Liver (tissue), 9 donors: ENCODE measurements around the gene NFAT5. TPM values are rescaled to one million over a fixed set of nuclear protein-coding genes. Genes with fewer than 3 reads are reported as not detected.

ENCODE experiments used
- DNase-seq: peaks from one replicate; pipeline ENCODE4 v3.0.0-alpha.2; 2017; ENCODE audit warnings: low spot score
- H3K27ac ChIP-seq, 2 donors: one replicate each; pipeline ENCODE4 v1.7.0; 2013; ENCODE audit warnings: inconsistent platforms in 2 of 2, low read length in 2 of 2, control low read depth in 1 of 2, low read depth in 1 of 2, mild to moderate bottlenecking in 1 of 2
- H3K27me3 ChIP-seq, 4 donors: one replicate each; pipeline versions ENCODE4 v1.6.1 to v1.7.0; 2013; ENCODE audit warnings: low read length in 3 of 4, inconsistent platforms in 1 of 4, mild to moderate bottlenecking in 1 of 4, moderate library complexity in 1 of 4; ENCODE audit not compliant: control insufficient read depth in 4 of 4, insufficient read depth in 4 of 4
- H3K36me3 ChIP-seq, 4 donors: one replicate each; pipeline versions ENCODE4 v1.6.1 to v1.7.0; 2013; ENCODE audit warnings: low read length in 3 of 4, mild to moderate bottlenecking in 3 of 4, low read depth in 1 of 4, moderate library complexity in 1 of 4; ENCODE audit not compliant: control insufficient read depth in 4 of 4, insufficient read depth in 3 of 4
- H3K4me1 ChIP-seq, 4 donors: one replicate each; pipeline versions ENCODE4 v1.6.1 to v1.7.0; 2013; ENCODE audit warnings: low read length in 3 of 4, mild to moderate bottlenecking in 3 of 4, moderate library complexity in 1 of 4; ENCODE audit not compliant: control insufficient read depth in 4 of 4, insufficient read depth in 4 of 4
- H3K4me3 ChIP-seq, 3 donors: one replicate each; pipeline versions ENCODE4 v1.6.1 to v1.7.0; 2013; ENCODE audit warnings: low read length in 3 of 3, control low read depth in 1 of 3, low read depth in 1 of 3, mild to moderate bottlenecking in 1 of 3
- H3K9ac ChIP-seq, 2 donors: one replicate each; pipeline ENCODE4 v1.7.0; 2013; ENCODE audit warnings: low read length in 2 of 2, mild to moderate bottlenecking in 2 of 2, moderate library complexity in 2 of 2, control low read depth in 1 of 2, low read depth in 1 of 2
- H3K9me3 ChIP-seq, 4 donors: one replicate each; pipeline versions ENCODE4 v1.6.1 to v1.7.0; 2013; ENCODE audit warnings: low read length in 3 of 4; ENCODE audit not compliant: control insufficient read depth in 4 of 4
- ATF3 ChIP-seq: IDR thresholded peaks from 2 replicates; pipeline ENCODE4 v1.6.1; 2016; ENCODE audit warnings: antibody characterized with exemption
- EGR1 ChIP-seq, 2 donors: IDR thresholded peaks; 2 replicates each; pipeline ENCODE4 v1.6.1; 2016 to 2018; ENCODE audit warnings: antibody characterized with exemption in 2 of 2, low read depth in 2 of 2
- FOXA1 ChIP-seq: IDR thresholded peaks from 2 replicates; pipeline ENCODE4 v1.6.1; 2016; ENCODE audit warnings: antibody characterized with exemption
- FOXA2 ChIP-seq: IDR thresholded peaks from 2 replicates; pipeline ENCODE4 v1.6.1; 2016; ENCODE audit warnings: antibody characterized with exemption
- GABPA ChIP-seq, 2 donors: IDR thresholded peaks in 1 of 2; conservative IDR thresholded peaks in 1 of 2; 2 replicates each; pipeline ENCODE4 v1.6.1; 2016; ENCODE audit warnings: antibody characterized with exemption in 2 of 2, mild to moderate bottlenecking in 1 of 2, moderate library complexity in 1 of 2
- HNF4A ChIP-seq, 2 donors: conservative IDR thresholded peaks; 2 replicates each; pipeline ENCODE4 v1.6.1; 2016; ENCODE audit warnings: antibody characterized with exemption in 2 of 2, mild to moderate bottlenecking in 2 of 2
- HNF4G ChIP-seq: IDR thresholded peaks from 2 replicates; pipeline ENCODE4 v1.6.1; 2016; ENCODE audit warnings: antibody characterized with exemption
- JUND ChIP-seq, 2 donors: IDR thresholded peaks; 2 replicates each; pipeline ENCODE4 v1.6.1; 2016; ENCODE audit warnings: antibody characterized with exemption in 2 of 2
- NR2F2 ChIP-seq: IDR thresholded peaks from 2 replicates; pipeline ENCODE4 v1.6.1; 2016; ENCODE audit warnings: antibody characterized with exemption
- RAD21 ChIP-seq, 2 donors: IDR thresholded peaks; 2 replicates each; pipeline ENCODE4 v1.6.1; 2016; ENCODE audit warnings: antibody characterized with exemption in 2 of 2, mild to moderate bottlenecking in 2 of 2
- REST ChIP-seq: IDR thresholded peaks from 2 replicates; pipeline ENCODE4 v1.6.1; 2016; ENCODE audit warnings: antibody characterized with exemption, mild to moderate bottlenecking
- RXRA ChIP-seq, 2 donors: IDR thresholded peaks; 2 replicates each; pipeline ENCODE4 v1.6.1; 2017 to 2018; ENCODE audit warnings: antibody characterized with exemption in 2 of 2, mild to moderate bottlenecking in 1 of 2
- SP1 ChIP-seq: IDR thresholded peaks from 2 replicates; pipeline ENCODE4 v1.6.1; 2018; ENCODE audit warnings: antibody characterized with exemption, mild to moderate bottlenecking
- TAF1 ChIP-seq: conservative IDR thresholded peaks from 2 replicates; pipeline ENCODE4 v1.6.1; 2016; ENCODE audit warnings: antibody characterized with exemption, mild to moderate bottlenecking
- YY1 ChIP-seq: IDR thresholded peaks from 2 replicates; pipeline ENCODE4 v1.6.1; 2016; ENCODE audit warnings: antibody characterized with exemption, mild to moderate bottlenecking
- ZBTB33 ChIP-seq: IDR thresholded peaks from 2 replicates; pipeline ENCODE4 v1.6.1; 2016; ENCODE audit warnings: antibody characterized with exemption
- WGBS: extraction: QIAGEN DNeasy Blood & Tissue Kit; methylation state at CpG from one replicate; pipeline ENCODE4 v1.1.7; 2013; 5-methylcytosine and 5-hydroxymethylcytosine counted together
- polyA plus RNA-seq, 2 donors: library from polyadenylated mRNA; stranded (reverse) in 1 of 2; unstranded in 1 of 2; fragments of 200-250 nt in 1 of 2; fragments of >200 nt in 1 of 2; fragmentation: Nextera tagmentation in 1 of 2; extraction: Ambion mirVana in 1 of 2; gene quantifications; one replicate each; pipeline versions ENCODE4 v1.2.1 to v1.2.3, GENCODE V29; 2013 to 2015
- total RNA-seq, 2 donors: library from RNA; depleted of rRNA; stranded (reverse); fragments of >200 nt; gene quantifications; one replicate each; pipeline ENCODE4 v1.2.3, GENCODE V29; 2014
- TF ChIP-seq, protein P1 (sequence below): fragments of 150-350 bp; IDR thresholded peaks from 2 replicates; pipeline ENCODE4 v1.5.1; 2017; ENCODE audit warnings: improper control_type of control experiment, low read depth, low read length; ENCODE audit not compliant: missing input control
- TF ChIP-seq, protein P2 (sequence below): IDR thresholded peaks from 2 replicates; pipeline ENCODE4 v1.6.1; 2016; ENCODE audit warnings: antibody characterized with exemption
- donor health status: healthy.
- donor health status: healthy.
- donor health status: healthy.
- donor health status: healthy.
- donor health status: healthy.

The NFAT5 gene
- total and polyA plus RNA-seq, 4 donors: 1.5 to 21.0 (median 11.2) TPM

DNA sequence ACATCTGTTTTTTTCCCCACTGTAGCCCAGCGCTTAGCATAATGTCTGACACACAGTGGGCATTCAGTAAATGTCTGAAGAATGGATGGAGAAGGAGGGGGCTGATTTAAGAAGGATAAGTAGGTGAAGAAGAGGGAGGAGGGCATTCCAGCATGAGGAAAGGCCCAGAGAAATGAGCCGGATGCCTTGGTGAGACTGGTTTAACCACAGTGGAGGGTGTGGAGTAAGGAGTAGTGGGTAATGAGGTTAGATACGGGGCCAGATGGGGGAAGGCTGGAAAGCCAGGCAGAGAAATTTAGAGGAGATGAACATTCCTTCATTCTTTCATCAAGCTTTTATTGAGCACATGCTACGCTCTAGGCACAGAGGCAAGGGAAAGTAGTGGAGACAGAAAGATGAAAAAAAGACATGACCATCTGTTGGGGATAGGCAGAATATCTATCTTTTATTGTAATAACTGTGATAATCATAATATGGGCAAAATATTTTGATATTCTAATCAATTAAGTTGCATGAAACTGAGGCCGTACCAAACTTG, 43.7 kb upstream of the NFAT5 start:
- no peaks in the 10 kb centered on the region for H3K27me3 ChIP-seq
- WGBS: 96% methylated on average over 5 of the region's 5 CpGs

More for the DNA sequence above, 43.7 kb upstream of the NFAT5 start:
- Histone ChIP-seq H3K4me3 (no peak overlapping the region), H3K9me3 (no peaks in the 10 kb centered on the region), H3K27ac (no peak overlapping the region), H3K36me3 (no peaks in the 10 kb centered on the region), H3K9ac (no peak overlapping the region), H3K4me1 (no peaks in the 10 kb centered on the region)
- DNase-seq: no peak
- TF ChIP-seq FOXA1: no peak
- TF ChIP-seq RAD21 (IDR thresholded peaks at IDR 0.05): no peak
- TF ChIP-seq, protein P1, sequence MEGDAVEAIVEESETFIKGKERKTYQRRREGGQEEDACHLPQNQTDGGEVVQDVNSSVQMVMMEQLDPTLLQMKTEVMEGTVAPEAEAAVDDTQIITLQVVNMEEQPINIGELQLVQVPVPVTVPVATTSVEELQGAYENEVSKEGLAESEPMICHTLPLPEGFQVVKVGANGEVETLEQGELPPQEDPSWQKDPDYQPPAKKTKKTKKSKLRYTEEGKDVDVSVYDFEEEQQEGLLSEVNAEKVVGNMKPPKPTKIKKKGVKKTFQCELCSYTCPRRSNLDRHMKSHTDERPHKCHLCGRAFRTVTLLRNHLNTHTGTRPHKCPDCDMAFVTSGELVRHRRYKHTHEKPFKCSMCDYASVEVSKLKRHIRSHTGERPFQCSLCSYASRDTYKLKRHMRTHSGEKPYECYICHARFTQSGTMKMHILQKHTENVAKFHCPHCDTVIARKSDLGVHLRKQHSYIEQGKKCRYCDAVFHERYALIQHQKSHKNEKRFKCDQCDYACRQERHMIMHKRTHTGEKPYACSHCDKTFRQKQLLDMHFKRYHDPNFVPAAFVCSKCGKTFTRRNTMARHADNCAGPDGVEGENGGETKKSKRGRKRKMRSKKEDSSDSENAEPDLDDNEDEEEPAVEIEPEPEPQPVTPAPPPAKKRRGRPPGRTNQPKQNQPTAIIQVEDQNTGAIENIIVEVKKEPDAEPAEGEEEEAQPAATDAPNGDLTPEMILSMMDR: no peak
- no peak for TF ChIP-seq ZBTB33
- no peak for TF ChIP-seq ATF3
- no peak for TF ChIP-seq EGR1 (IDR thresholded peaks at IDR 0.05; ENCODE audit: low read depth in 2 of 2)
- no peak for TF ChIP-seq TAF1
- TF ChIP-seq RXRA (IDR thresholded peaks at IDR 0.05): no peak
- TF ChIP-seq HNF4A (conservative IDR thresholded peaks at IDR 0.05): no peak
- TF ChIP-seq NR2F2: no peak
- TF ChIP-seq SP1: no peak
- TF ChIP-seq FOXA2: no peak
- TF ChIP-seq JUND (IDR thresholded peaks at IDR 0.05): no peak
- TF ChIP-seq HNF4G: no peak
- no peak for TF ChIP-seq GABPA (IDR thresholded peaks at IDR 0.05 in 1 of 2, conservative IDR thresholded peaks at IDR 0.05 in 1 of 2)
- TF ChIP-seq, protein P2, sequence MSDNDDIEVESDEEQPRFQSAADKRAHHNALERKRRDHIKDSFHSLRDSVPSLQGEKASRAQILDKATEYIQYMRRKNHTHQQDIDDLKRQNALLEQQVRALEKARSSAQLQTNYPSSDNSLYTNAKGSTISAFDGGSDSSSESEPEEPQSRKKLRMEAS: no peak
- TF ChIP-seq REST: no peak
- TF ChIP-seq YY1: no peak
